Calu3 (cell line): ENCODE measurements around the gene AP4E1. TPM values are rescaled to one million over a fixed set of nuclear protein-coding genes. Genes with fewer than 3 reads are reported as not detected.

Experiments
- BruUV-seq: library from RNA; stranded (reverse); fragments of 400-500 nt; replicated peaks from 2 replicates; lab custom pipeline; 2021; lab: Mats Ljungman, UMichigan
- CTCF ChIA-PET: fragments of 300-600 bp; sonication (Branson Sonifier 250); formaldehyde crosslinking; loops from one replicate; lab custom pipeline; 2022; ENCODE audit warnings: antibody characterized with exemption; lab: Charles Lee
- DNase-seq: peaks from one replicate; pipeline ENCODE4 v3.0.0; 2022
- H3K27ac Mint-ChIP-seq: one replicate; pipeline ENCODE4 v1.8.0; 2022; ENCODE audit warnings: mixed read lengths; ENCODE audit not compliant: unreplicated experiment
- H3K27me3 Mint-ChIP-seq: one replicate; pipeline ENCODE4 v1.8.0; 2022; ENCODE audit warnings: mixed read lengths; ENCODE audit not compliant: unreplicated experiment
- H3K36me3 Mint-ChIP-seq: one replicate; pipeline ENCODE4 v1.8.0; 2022; ENCODE audit warnings: mild to moderate bottlenecking, moderate library complexity, mixed read lengths; ENCODE audit not compliant: insufficient read depth, unreplicated experiment
- H3K4me1 Mint-ChIP-seq: one replicate; pipeline ENCODE4 v1.8.0; 2022; ENCODE audit warnings: mild to moderate bottlenecking, low read depth, mixed read lengths; ENCODE audit not compliant: unreplicated experiment
- H3K4me3 Mint-ChIP-seq: one replicate; pipeline ENCODE4 v1.8.0; 2022; ENCODE audit warnings: mild to moderate bottlenecking, low read depth, moderate library complexity, mixed read lengths; ENCODE audit not compliant: unreplicated experiment
- H3K9me3 Mint-ChIP-seq: one replicate; pipeline ENCODE4 v1.8.0; 2022; ENCODE audit warnings: low read depth, mixed read lengths; ENCODE audit not compliant: unreplicated experiment
- CTCF ChIP-seq: fragments of 200-600 bp; IDR thresholded peaks from one replicate; pipeline ENCODE4 v1.8.0; 2022; ENCODE audit warnings: antibody characterized with exemption; ENCODE audit not compliant: unreplicated experiment
- intact Hi-C: fragments of 100-400 bp; cut with micrococcal nuclease; formaldehyde crosslinking; loops from one replicate; pipeline ENCODE4 v1.10.0; 2022; ENCODE audit not compliant: unreplicated experiment
- total RNA-seq: library from RNA; stranded (reverse); gene quantifications from 2 replicates; pipeline ENCODE4 v1.2.3, GENCODE V29; 2022

The AP4E1 gene
- total RNA-seq, 1 experiment from 2014 or later, result 10.7 TPM

- TF ChIP-seq CTCF, result no peak
- intact Hi-C loops, result no loop called here
- CTCF ChIA-PET, result no interaction called here
- H3K27me3 Mint-ChIP-seq, result no peaks in the 10 kb centered on the region
- no peak for DNase-seq
- no peaks in the 10 kb centered on the region for H3K36me3 Mint-ChIP-seq
- no peak overlapping the region for H3K27ac Mint-ChIP-seq
- H3K4me1 Mint-ChIP-seq, result no peaks in the 10 kb centered on the region
- H3K9me3 Mint-ChIP-seq, result no peaks in the 10 kb centered on the region
- no TSS peak for BruUV-seq
- no peak overlapping the region for H3K4me3 Mint-ChIP-seq
Observed at GRCh38 chr15:50971542-50971941, 63.1 kb downstream of the AP4E1 start.

GRCh38 chr15:50973605-50974004 is 65.1 kb downstream of the AP4E1 start:
- H3K36me3 Mint-ChIP-seq, result no peaks in the 10 kb centered on the region
- CTCF ChIA-PET, result no interaction called here
- H3K4me1 Mint-ChIP-seq, result no peaks in the 10 kb centered on the region
- no peaks in the 10 kb centered on the region for H3K27me3 Mint-ChIP-seq
- TF ChIP-seq CTCF, result no peak
- no peaks in the 10 kb centered on the region for H3K9me3 Mint-ChIP-seq
- intact Hi-C loops, result no loop called here
- no peak overlapping the region for H3K4me3 Mint-ChIP-seq
- BruUV-seq, result no TSS peak
- DNase-seq, result no peak
- H3K27ac Mint-ChIP-seq, result no peak overlapping the region

GRCh38 chr15:50977162-50977561 is 68.7 kb downstream of the AP4E1 start:
- BruUV-seq, result no TSS peak
- no peak for TF ChIP-seq CTCF
- H3K27ac Mint-ChIP-seq, result no peak overlapping the region
- H3K4me1 Mint-ChIP-seq, result no peaks in the 10 kb centered on the region
- no peaks in the 10 kb centered on the region for H3K9me3 Mint-ChIP-seq
- H3K4me3 Mint-ChIP-seq, result no peak overlapping the region
- intact Hi-C loops, result no loop called here
- CTCF ChIA-PET, result interaction anchor here (0.5 kb wide), 1 partner anchor 66 kb away, joined by 4 read pairs; no protein-coding TSS in a partner anchor
- no peaks in the 10 kb centered on the region for H3K27me3 Mint-ChIP-seq
- no peak for DNase-seq
- H3K36me3 Mint-ChIP-seq, result no peaks in the 10 kb centered on the region

- DNase-seq, result no peak
- no TSS peak for BruUV-seq
- CTCF ChIA-PET, result interaction anchor here (0.6 kb wide), 1 partner anchor 13 kb away, joined by 6 read pairs; no protein-coding TSS in a partner anchor
- no peak overlapping the region for H3K4me3 Mint-ChIP-seq
- no peaks in the 10 kb centered on the region for H3K27me3 Mint-ChIP-seq
- no peaks in the 10 kb centered on the region for H3K9me3 Mint-ChIP-seq
- no peak for TF ChIP-seq CTCF
- no peaks in the 10 kb centered on the region for H3K4me1 Mint-ChIP-seq
- intact Hi-C loops, result no loop called here
- H3K36me3 Mint-ChIP-seq, result no peaks in the 10 kb centered on the region
- H3K27ac Mint-ChIP-seq, result no peak overlapping the region
Observed at GRCh38 chr15:50978580-50978979, 70.1 kb downstream of the AP4E1 start.
